ENCODE results near the gene FGFR4.

DNA sequence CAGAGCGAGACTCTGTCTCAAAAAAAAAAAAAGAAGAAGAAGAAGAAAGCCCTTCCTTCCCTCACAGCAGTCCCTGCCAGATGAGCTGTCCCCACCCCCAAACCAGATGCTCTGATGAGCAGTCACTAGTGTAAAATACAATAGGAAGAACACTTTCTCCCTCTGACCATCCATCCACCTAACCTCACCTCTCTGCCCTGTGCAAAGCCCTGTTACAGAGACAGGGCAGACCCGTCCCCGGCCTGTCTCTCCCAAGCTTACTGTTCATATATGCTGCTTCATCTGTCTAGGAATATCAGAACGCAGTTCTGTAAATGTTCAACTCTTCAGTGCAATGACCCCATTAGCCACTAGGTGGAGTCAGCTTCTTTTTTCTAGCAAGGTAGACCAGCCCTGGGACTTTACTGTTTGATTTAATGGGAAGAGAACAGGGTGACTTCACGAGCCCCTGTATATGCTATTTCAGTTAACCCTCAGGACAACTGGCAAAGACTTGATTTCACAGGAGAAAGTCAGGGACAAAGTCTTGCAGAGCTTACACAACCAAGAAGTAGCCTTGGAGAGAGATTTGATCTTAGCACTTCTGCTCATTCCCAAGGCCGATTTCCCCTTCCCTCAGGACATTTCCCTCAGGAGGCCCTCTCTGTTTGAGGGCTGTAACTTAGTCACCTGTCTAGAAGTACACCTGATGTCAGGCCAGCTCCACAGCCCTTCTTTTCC is 14.9 kb upstream of the FGFR4 start:
- TF ChIP-seq, protein P1, sequence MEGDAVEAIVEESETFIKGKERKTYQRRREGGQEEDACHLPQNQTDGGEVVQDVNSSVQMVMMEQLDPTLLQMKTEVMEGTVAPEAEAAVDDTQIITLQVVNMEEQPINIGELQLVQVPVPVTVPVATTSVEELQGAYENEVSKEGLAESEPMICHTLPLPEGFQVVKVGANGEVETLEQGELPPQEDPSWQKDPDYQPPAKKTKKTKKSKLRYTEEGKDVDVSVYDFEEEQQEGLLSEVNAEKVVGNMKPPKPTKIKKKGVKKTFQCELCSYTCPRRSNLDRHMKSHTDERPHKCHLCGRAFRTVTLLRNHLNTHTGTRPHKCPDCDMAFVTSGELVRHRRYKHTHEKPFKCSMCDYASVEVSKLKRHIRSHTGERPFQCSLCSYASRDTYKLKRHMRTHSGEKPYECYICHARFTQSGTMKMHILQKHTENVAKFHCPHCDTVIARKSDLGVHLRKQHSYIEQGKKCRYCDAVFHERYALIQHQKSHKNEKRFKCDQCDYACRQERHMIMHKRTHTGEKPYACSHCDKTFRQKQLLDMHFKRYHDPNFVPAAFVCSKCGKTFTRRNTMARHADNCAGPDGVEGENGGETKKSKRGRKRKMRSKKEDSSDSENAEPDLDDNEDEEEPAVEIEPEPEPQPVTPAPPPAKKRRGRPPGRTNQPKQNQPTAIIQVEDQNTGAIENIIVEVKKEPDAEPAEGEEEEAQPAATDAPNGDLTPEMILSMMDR (IDR thresholded peaks at IDR 0.05; ENCODE audit: low read length) = peak; percentile 98
- TF ChIP-seq EZH2 (IDR thresholded peaks at IDR 0.05; ENCODE audit: borderline replicate concordance, low read length) = no peak
